OCI-LY7 (cell line): ENCODE measurements around the gene CATSPER3. TPM values are rescaled to one million over a fixed set of nuclear protein-coding genes. Genes with fewer than 3 reads are reported as not detected.

Experiments
- Bru-seq: library from RNA; stranded (reverse); fragments of 400-500 nt; gene quantifications from one replicate; lab custom pipeline; 2021; lab: Mats Ljungman, UMichigan
- BruChase-seq, 2 experiments: library from RNA; stranded (reverse); fragments of 400-500 nt; gene quantifications; one replicate each; lab custom pipeline; 2021; lab: Mats Ljungman, UMichigan
- BruUV-seq: library from RNA; stranded (reverse); fragments of 400-500 nt; replicated peaks from 2 replicates; lab custom pipeline; 2021; lab: Mats Ljungman, UMichigan
- CTCF ChIA-PET: fragments of 300-600 bp; sonication (Branson Sonifier 250); formaldehyde crosslinking; loops from one replicate; lab custom pipeline; 2022; ENCODE audit warnings: antibody characterized with exemption; ENCODE audit not compliant: unreplicated experiment; lab: Charles Lee
- POLR2A ChIA-PET: fragments of 300-600 bp; sonication (Branson Sonifier 250); formaldehyde crosslinking; loops from one replicate; lab custom pipeline; 2022; ENCODE audit warnings: antibody characterized with exemption; lab: Charles Lee
- DNase-seq: peaks from one replicate; pipeline ENCODE4 v3.0.0-alpha.2; 2015; ENCODE audit warnings: low spot score
- H2AFZ ChIP-seq: fragments of 200-600 bp; sonication (generic), shearing (Covaris generic); 2 replicates; pipeline ENCODE4 v1.6.1; 2014; ENCODE audit warnings: mild to moderate bottlenecking, antibody characterized with exemption, low read length, moderate library complexity
- H3K27ac ChIP-seq: fragments of 200-600 bp; sonication (generic); 2 replicates; pipeline ENCODE4 v1.5.1; 2014; ENCODE audit warnings: mixed run types, low read depth, mild to moderate bottlenecking, moderate library complexity, low read length, inconsistent platforms; ENCODE audit not compliant: poor library complexity, severe bottlenecking
- H3K36me3 ChIP-seq: fragments of 200-600 bp; sonication (generic); 2 replicates; pipeline ENCODE4 v1.6.1; 2014; ENCODE audit warnings: mild to moderate bottlenecking, antibody characterized with exemption, low read length, moderate library complexity, mixed read lengths; ENCODE audit not compliant: insufficient read depth
- H3K4me1 ChIP-seq: fragments of 200-600 bp; sonication (generic); 2 replicates; pipeline ENCODE4 v1.5.1; 2014; ENCODE audit warnings: mild to moderate bottlenecking, low read length; ENCODE audit not compliant: insufficient read depth, poor library complexity, severe bottlenecking
- H3K4me2 ChIP-seq: fragments of 200-600 bp; sonication (generic); 2 replicates; pipeline ENCODE4 v1.6.1; 2014; ENCODE audit warnings: mild to moderate bottlenecking, low read length
- H3K4me3 ChIP-seq: fragments of 200-600 bp; sonication (generic); 2 replicates; pipeline ENCODE4 v1.5.1; 2014; ENCODE audit warnings: mild to moderate bottlenecking, low read depth, low read length; ENCODE audit not compliant: poor library complexity, severe bottlenecking
- H3K79me2 ChIP-seq: fragments of 200-600 bp; sonication (generic); 2 replicates; pipeline ENCODE4 v1.6.1; 2016; ENCODE audit warnings: low read depth, mild to moderate bottlenecking, low read length, moderate library complexity, mixed read lengths; ENCODE audit not compliant: insufficient read depth
- H3K9me2 ChIP-seq: fragments of 200-600 bp; sonication (generic); 2 replicates; pipeline ENCODE4 v1.6.1; 2016; ENCODE audit warnings: mild to moderate bottlenecking, low read length, mixed read lengths; ENCODE audit not compliant: insufficient read depth
- H3K9me3 ChIP-seq: fragments of 200-600 bp; sonication (generic); 2 replicates; pipeline ENCODE4 v1.6.1; 2014; ENCODE audit warnings: mild to moderate bottlenecking, mixed run types, low read length, mixed read lengths
- H4K20me1 ChIP-seq: fragments of 200-600 bp; sonication (generic); 2 replicates; pipeline ENCODE4 v1.6.1; 2014; ENCODE audit warnings: mild to moderate bottlenecking, antibody characterized with exemption, low read length, moderate library complexity, mixed read lengths; ENCODE audit not compliant: insufficient read depth
- EZH2phosphoT487 ChIP-seq: fragments of 200-600 bp; sonication (generic); IDR thresholded peaks from 2 replicates; pipeline ENCODE4 v1.6.1; 2018; ENCODE audit warnings: low read depth, borderline replicate concordance, mild to moderate bottlenecking, mixed run types, antibody characterized with exemption, low read length, moderate library complexity, mixed read lengths
- intact Hi-C: fragments of 100-400 bp; cut with micrococcal nuclease; formaldehyde crosslinking; loops from one replicate; pipeline ENCODE4 v1.10.0; 2022; ENCODE audit not compliant: unreplicated experiment
- long read RNA-seq: library from polyadenylated mRNA; stranded (forward); transcript quantifications from one replicate; pipeline ENCODE4 v2.0.0, GENCODE V29; 2022
- total RNA-seq, 2 experiments: library from RNA; depleted of rRNA in 1 of 2; stranded (reverse); fragments of >200 nt in 1 of 2; shearing (Covaris generic) in 1 of 2; gene quantifications; 2 replicates each; pipeline ENCODE4 v1.2.3, GENCODE V29; 2014 to 2022
- TF ChIP-seq, protein P1 (sequence below): fragments of 200-600 bp; sonication (generic); conservative IDR thresholded peaks from 2 replicates; pipeline ENCODE4 v1.5.1; 2014; ENCODE audit warnings: mild to moderate bottlenecking, antibody characterized with exemption, low read length, moderate library complexity, mixed read lengths

Gene CATSPER3
- total RNA-seq (2014; rRNA removed; shearing (Covaris generic)) (0.80 TPM in 1 of 2 replicates, not detected in the other), total RNA-seq (2022) (0.61 and 1.0 TPM in 2 replicates), Bru-seq, nascent RNA (percentile 46 among the genes with signal in this experiment), BruChase-seq, experiment 1, labeled RNA remaining after a 6-hour chase (percentile 61 among the genes with signal in this experiment), BruChase-seq, experiment 2, labeled RNA remaining after a 2-hour chase (percentile 60 among the genes with signal in this experiment)
- long read RNA-seq, partial matches to known transcripts: 0 of 1 reads
- long read RNA-seq, other reads (novel, unspliced or antisense): 1 of 1 reads

DNA sequence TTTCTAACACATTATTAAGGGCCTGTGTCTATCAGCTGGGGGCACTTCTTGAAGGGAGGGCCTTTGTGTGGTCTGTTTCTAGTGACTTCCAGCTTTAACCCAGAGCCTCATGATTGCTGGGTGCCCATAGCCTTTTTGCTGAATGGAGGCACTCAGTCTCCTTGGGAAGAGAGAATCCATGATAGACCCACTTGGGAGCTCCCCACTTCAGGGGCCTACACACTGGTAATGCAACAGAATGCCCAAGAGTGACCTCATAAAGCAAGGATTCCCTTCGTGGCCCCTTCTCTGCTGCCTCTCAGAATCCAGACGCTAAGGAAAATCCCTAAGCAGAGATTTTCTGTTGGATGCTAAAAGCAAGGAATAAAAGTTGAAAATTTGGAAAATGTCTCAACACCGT, at the start of gene CATSPER3:
TSS of gene CATSPER3 (plus strand) at position 301 of the 400 bp plus-strand sequence. CDS start at position 386, 85 bp downstream.
- POLR2A ChIA-PET: no interaction called here
- DNase-seq: no peak
- no peaks in the 10 kb centered on the region for H3K79me2 ChIP-seq
- CTCF ChIA-PET: no interaction called here
- H3K36me3 ChIP-seq: peaks cover 13% of the 10 kb centered on the region; the same call in 1 of the 2 replicates
- H3K4me1 ChIP-seq: no peaks in the 10 kb centered on the region
- no TSS peak for BruUV-seq
- H2AFZ ChIP-seq: no peak within 1 kb of the TSS
- no peaks in the 10 kb centered on the region for H3K9me2 ChIP-seq
- no peak within 1 kb of the TSS for H3K4me3 ChIP-seq
- intact Hi-C loops: no loop called here
- no peak within 1 kb of the TSS for H3K27ac ChIP-seq
- TF ChIP-seq, protein P1, sequence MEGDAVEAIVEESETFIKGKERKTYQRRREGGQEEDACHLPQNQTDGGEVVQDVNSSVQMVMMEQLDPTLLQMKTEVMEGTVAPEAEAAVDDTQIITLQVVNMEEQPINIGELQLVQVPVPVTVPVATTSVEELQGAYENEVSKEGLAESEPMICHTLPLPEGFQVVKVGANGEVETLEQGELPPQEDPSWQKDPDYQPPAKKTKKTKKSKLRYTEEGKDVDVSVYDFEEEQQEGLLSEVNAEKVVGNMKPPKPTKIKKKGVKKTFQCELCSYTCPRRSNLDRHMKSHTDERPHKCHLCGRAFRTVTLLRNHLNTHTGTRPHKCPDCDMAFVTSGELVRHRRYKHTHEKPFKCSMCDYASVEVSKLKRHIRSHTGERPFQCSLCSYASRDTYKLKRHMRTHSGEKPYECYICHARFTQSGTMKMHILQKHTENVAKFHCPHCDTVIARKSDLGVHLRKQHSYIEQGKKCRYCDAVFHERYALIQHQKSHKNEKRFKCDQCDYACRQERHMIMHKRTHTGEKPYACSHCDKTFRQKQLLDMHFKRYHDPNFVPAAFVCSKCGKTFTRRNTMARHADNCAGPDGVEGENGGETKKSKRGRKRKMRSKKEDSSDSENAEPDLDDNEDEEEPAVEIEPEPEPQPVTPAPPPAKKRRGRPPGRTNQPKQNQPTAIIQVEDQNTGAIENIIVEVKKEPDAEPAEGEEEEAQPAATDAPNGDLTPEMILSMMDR: no peak
- no peak for TF ChIP-seq EZH2phosphoT487
- H4K20me1 ChIP-seq: no peaks in the 10 kb centered on the region
- H3K9me3 ChIP-seq: no peaks in the 10 kb centered on the region
- H3K4me2 ChIP-seq: no peak within 1 kb of the TSS

DNA sequence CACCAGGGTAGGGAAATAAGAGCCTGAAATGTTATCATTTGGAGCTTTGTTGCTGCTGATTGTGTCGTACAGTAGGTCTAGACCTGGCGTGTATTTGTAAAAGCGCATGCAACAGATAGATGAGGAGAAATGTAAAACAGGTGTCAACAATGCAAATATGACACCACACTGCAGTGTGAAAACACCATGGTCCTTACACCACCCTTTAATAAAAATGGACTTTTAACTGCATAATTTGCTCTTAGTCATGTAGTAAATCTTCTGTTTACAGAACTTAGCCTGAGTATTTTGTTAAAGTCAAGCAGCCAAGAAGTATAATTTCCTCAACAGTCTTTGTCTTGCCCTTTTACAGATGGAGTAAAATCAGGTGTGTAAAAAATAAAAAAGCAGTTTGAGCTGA, 48.8 kb upstream of the CATSPER3 start:
- Histone ChIP-seq H2AFZ (no peak overlapping the region), H3K79me2 (no peaks in the 10 kb centered on the region), H4K20me1 (no peaks in the 10 kb centered on the region), H3K4me2 (no peak overlapping the region), H3K4me3 (no peak overlapping the region), H3K36me3 (peaks cover 53% of the 10 kb centered on the region), H3K27ac (no peak overlapping the region), H3K9me3 (no peaks in the 10 kb centered on the region), H3K4me1 (no peaks in the 10 kb centered on the region), H3K9me2 (no peaks in the 10 kb centered on the region)
- intact Hi-C loops: no loop called here
- ChIA-PET POLR2A (interaction anchor here (0.6 to 1.1 kb wide), 3 partner anchors 39 to 292 kb away, joined by 3 to 4 read pairs (median 3); no protein-coding TSS in a partner anchor), CTCF (no interaction called here)
- TF ChIP-seq, protein P1: no peak
- no peak for TF ChIP-seq EZH2phosphoT487
- TSS peak; percentile 11 for BruUV-seq
- DNase-seq: no peak
